Activated CD4-positive, alpha-beta T cell treated with anti-CD3 and anti-CD28 coated beads for 24 hours (primary cell): Measurements from ENCODE around the gene NR1H2.
"Not testable (repeated sequence)": the region's sequence is repeated elsewhere in the genome, so short reads cannot be mapped to it uniquely, and the experiment has no call there.

Experiments used
- DNase-seq, 2 donors: peaks; one replicate each; pipeline ENCODE4 v3.0.0-alpha.2; 2020; ENCODE audit warnings: low read depth in 2 of 2

NR1H2 gene

GRCh38 chr19:50378169-50378862 is 2.1 kb downstream of the NR1H2 start:
- no peak for DNase-seq

DNA sequence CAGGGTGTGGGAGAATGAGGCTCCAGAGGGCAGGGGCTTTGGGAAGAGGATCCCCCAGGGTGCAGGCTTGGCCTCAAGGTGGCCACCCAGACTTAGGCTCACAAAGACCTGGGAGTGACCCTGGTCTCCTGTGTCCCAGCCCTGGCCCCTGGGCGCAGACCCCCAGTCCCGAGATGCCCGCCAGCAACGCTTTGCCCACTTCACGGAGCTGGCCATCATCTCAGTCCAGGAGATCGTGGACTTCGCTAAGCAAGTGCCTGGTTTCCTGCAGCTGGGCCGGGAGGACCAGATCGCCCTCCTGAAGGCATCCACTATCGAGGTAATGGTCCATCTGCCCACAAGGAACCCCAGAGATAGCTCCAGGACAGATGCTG is 2.6 kb downstream of the NR1H2 start:
- no peak for DNase-seq

DNA sequence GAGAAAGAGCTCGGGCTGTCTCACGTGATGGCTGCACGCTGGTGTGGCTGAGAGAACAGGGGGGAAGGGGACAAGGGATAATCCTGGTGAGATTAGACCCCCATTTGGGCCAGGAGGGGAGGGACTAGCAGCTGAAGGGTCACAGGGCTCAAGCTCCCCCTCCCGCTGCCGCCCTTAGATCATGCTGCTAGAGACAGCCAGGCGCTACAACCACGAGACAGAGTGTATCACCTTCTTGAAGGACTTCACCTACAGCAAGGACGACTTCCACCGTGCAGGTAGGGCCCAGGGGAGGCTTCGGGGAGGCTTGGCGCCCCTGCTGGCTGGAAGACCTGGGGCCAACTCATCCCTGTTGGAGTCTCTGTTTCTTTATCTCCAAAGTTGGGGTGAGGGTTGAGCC is 3.3 kb downstream of the NR1H2 start:
- DNase-seq, result no peak

DNA sequence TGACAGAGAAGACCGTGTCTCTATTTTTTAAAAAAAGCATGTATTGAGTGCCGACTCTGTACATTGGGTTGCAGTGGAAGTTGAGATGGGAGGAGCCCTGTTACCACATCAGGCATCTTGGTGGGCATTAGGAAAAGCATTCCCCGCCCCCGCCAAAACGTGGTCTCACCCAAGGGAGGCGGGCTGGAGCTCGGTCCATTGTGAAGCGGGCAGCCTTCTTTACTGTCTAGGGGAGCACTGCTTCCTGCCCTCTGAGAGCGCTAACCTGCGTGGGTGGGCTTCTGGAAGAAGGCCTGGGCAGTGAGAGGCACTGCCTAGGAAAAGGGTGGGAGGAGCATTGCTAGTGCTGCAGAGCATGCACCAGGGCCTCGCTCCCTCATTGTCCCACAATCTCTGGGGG is 3.9 kb downstream of the NR1H2 start:
- no peak for DNase-seq

GRCh38 chr19:50380751-50381151 is 4.5 kb downstream of the NR1H2 start:
- DNase-seq, result no peak

DNA sequence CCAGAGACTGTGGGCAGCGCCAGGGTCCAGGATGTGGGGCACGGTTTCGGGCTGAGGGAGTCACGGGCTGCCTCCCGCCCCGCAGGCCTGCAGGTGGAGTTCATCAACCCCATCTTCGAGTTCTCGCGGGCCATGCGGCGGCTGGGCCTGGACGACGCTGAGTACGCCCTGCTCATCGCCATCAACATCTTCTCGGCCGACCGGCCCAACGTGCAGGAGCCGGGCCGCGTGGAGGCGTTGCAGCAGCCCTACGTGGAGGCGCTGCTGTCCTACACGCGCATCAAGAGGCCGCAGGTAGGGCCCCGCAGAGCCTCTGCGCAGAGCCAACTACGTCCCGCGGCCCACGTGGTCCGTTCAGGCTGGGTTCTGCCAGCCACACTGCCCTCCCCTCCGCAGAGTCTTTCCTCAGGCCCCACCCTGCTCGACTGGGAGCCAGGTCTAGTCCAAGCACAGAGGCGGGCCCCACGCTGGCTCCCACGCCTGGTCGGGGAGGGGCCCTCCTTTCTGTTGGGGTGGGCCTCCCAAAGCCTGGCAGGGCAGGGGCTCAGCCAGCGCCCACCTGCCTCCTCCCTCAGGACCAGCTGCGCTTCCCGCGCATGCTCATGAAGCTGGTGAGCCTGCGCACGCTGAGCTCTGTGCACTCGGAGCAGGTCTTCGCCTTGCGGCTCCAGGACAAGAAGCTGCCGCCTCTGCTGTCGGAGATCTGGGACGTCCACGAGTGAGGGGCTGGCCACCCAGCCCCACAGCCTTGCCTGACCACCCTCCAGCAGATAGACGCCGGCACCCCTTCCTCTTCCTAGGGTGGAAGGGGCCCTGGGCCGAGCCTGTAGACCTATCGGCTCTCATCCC is 5.8 kb downstream of the NR1H2 start:
- no peak for DNase-seq

GRCh38 chr19:50383001-50383851 is 7.0 kb downstream of the NR1H2 start:
- no peak for DNase-seq

DNA sequence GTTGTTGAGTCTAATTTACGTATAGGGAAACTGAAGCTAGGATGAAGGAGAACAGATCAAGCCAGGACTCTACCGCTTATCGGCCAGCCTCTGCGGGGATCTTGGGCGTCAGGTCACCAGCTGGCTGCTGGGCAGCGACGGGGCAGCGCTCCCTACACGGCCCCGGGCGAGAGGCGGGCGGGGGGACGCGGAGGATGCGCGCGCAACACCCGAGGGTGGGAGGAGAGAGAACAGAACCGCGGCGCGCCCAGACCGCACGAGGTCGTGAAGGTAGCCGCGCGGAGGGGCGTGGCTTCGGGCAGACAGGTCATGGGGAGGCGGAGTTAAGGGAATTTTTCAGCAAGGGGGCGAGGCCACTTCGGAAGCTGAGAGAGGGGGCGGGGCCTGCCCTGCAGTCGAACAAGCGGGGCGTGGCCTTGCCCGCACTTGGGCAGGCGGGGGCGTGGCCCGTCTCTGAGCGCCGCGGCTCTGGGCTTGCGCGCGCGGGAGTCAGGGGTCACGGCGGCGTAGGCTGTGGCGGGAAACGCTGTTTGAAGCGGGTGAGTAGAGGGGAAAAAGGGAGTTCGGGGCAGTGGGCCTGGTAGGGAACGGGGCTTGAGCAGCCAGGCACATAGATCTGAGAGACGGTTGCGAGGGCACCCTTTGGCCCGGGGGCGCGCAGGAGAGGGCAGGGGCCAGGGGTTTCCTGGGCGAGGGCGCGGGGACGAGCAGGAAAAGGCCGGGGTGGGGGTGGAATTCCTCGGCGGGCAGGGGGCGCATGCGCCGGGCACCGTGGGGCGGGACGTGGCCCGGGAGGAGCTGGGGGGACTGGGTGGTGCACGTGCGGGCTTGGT is 7.8 kb downstream of the NR1H2 start, which contains the start of gene POLD1:
Gene POLD1, plus strand, starts transcription at position 496 of the 833 bp plus-strand sequence. CDS start 14,505 bp downstream, outside the sequence.
- peak; percentile 99 for DNase-seq

- DNase-seq, result no peak
Observed at GRCh38 chr19:50384685-50385535, 8.7 kb downstream of the NR1H2 start.

- no peak for DNase-seq
Observed at GRCh38 chr19:50387176-50387867, 11.1 kb downstream of the NR1H2 start.

GRCh38 chr19:50387868-50388245 is 11.6 kb downstream of the NR1H2 start:
- no peak for DNase-seq

- not testable (repeated sequence) for DNase-seq
Observed at GRCh38 chr19:50390295-50390694, 14.0 kb downstream of the NR1H2 start.

GRCh38 chr19:50390952-50391351 is 14.7 kb downstream of the NR1H2 start:
- DNase-seq, result not testable (repeated sequence)

DNA sequence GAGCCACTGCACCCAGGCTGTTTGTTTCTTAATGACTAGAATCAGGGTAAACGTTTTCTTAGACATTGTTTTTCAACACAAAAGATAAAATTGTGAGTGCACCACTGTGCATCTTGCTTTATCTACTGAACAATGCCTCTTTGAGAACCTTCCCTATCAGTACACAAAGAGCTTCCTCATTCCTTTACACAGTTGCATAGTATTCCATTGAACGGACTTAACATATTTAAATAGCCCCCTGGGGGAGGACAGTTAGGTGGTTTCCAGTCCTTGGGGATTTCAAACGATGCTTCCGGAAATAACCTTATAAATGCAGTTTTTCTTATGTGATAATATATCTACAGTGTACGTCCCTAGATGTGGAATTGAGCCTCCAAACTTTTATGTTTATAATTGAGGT is 16.5 kb downstream of the NR1H2 start:
- DNase-seq, result no peak

DNA sequence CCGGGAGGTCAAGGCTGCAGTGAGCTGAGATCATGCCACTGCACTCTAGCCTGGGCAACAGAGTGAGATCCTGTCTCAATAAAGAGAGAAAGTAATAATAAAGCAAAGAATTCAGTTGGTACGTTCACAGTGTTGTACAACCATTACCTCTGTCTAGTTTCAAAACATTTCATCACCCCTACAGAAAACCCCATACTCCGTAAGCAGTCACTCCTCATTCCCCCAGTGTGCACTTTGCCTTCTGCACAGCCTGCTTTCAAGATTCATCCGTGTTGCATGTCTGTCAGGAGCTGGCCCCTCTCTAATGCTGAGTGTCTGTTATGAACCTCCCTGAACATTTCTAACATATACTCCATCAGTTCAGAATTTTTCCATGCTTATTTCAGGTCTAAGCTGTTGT is 17.3 kb downstream of the NR1H2 start:
- DNase-seq, result no peak

- no peak for DNase-seq
Observed at GRCh38 chr19:50394017-50394416, 17.8 kb downstream of the NR1H2 start.

DNA sequence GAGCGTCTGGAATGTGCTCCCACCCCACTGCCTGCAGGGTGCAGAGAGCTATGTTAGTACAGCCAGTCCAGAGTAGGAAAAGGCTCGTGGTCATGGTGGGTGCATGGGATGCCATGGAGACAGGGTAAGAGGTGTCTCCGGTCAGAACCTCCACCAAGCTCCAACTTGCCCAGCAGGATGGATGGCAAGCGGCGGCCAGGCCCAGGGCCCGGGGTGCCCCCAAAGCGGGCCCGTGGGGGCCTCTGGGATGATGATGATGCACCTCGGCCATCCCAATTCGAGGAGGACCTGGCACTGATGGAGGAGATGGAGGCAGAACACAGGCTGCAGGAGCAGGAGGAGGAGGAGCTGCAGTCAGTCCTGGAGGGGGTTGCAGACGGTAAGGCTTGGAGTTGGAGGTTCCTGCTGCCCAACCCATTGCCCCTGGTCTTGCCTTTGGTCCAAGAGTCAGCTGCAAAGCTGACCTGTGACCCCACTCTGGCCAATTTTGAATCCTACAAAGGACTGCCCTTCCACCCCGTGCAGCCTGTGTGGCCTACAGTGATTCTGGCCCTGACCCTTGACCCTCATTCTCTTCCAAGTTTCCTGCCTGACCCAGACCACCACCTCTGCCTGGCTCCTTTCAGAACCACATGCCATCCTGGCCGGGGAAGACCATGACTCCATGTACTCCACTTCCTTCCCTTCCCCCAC is 22.6 kb downstream of the NR1H2 start:
- no peak for DNase-seq

DNA sequence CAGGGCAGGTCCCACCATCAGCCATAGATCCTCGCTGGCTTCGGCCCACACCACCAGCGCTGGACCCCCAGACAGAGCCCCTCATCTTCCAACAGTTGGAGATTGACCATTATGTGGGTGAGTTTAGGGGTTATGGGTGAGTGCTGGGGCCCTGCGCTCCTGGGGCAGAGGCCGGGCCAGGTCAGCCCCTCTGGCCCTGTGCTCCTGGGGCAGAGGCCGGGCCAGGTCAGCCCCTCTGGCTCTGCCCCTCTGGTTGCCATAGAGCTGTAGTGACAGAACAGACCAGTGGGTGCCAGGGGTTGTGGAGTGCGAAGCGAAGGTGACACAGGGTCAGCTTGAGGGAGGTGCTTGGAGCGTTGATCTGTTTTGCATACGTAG is 23.1 kb downstream of the NR1H2 start:
- DNase-seq, result no peak
